HepG2 (cell line): ENCODE data around the gene STYX. TPM values are rescaled to one million over a fixed set of nuclear protein-coding genes. Genes with fewer than 3 reads are reported as not detected.

Source experiments
- AFF4 ChIP-seq: sonication (generic); formaldehyde crosslinking; IDR thresholded peaks from 2 replicates; pipeline ENCODE4 v1.4.0; 2020; ENCODE audit warnings: missing genetic modification reagents
- ATF3 ChIP-seq: sonication (generic); formaldehyde crosslinking; IDR thresholded peaks from 2 replicates; pipeline ENCODE4 v1.4.0; 2020; ENCODE audit warnings: missing genetic modification reagents
- BRCA1 ChIP-seq: sonication (generic); formaldehyde crosslinking; IDR thresholded peaks from 2 replicates; pipeline ENCODE4 v1.4.0; 2020; ENCODE audit warnings: missing genetic modification reagents
- CHCHD3 ChIP-seq: sonication (generic); formaldehyde crosslinking; IDR thresholded peaks from 2 replicates; pipeline ENCODE4 v1.8.0; 2022; ENCODE audit warnings: mild to moderate bottlenecking, missing genetic modification reagents, moderate library complexity
- ELF4 ChIP-seq: sonication (generic); formaldehyde crosslinking; IDR thresholded peaks from 2 replicates; pipeline ENCODE4 v1.5.0; 2020; ENCODE audit warnings: missing genetic modification reagents, mild to moderate bottlenecking, moderate library complexity, borderline replicate concordance
- GPN1 ChIP-seq: sonication (generic); formaldehyde crosslinking; IDR thresholded peaks from 2 replicates; pipeline ENCODE4 v1.5.1; 2020; ENCODE audit warnings: missing genetic modification reagents, borderline replicate concordance
- HIC2 ChIP-seq: sonication (generic); formaldehyde crosslinking; IDR thresholded peaks from 2 replicates; pipeline ENCODE4 v1.9.0; 2022; ENCODE audit warnings: low read depth, missing genetic modification reagents
- KAT2B ChIP-seq: fragments of 150-350 bp; IDR thresholded peaks from 2 replicates; pipeline ENCODE4 v1.6.1; 2014; ENCODE audit warnings: low read depth, low read length, borderline replicate concordance
- NR2F1 ChIP-seq, 2 experiments: fragments of 450-650 bp in 1 of 2; formaldehyde crosslinking in 1 of 2; IDR thresholded peaks; 2 replicates each; pipeline versions ENCODE4 v1.5.0 to v1.6.1; 2016 to 2020; ENCODE audit warnings: mild to moderate bottlenecking in 1 of 2, missing compliant biosample characterization in 1 of 2, missing genetic modification reagents in 1 of 2, moderate library complexity in 1 of 2
- PHF5A ChIP-seq: IDR thresholded peaks from one replicate; pipeline ENCODE4 v1.6.1; 2018; ENCODE audit warnings: low read depth, missing genetic modification reagents; ENCODE audit not compliant: unreplicated experiment
- RARA ChIP-seq: IDR thresholded peaks from 2 replicates; pipeline ENCODE4 v1.6.1; 2016; ENCODE audit warnings: missing genetic modification reagents, missing compliant biosample characterization
- SIN3B ChIP-seq: fragments of 150-350 bp; IDR thresholded peaks from 2 replicates; pipeline ENCODE4 v1.6.1; 2014; ENCODE audit warnings: low read length
- TFE3 ChIP-seq: IDR thresholded peaks from 2 replicates; pipeline ENCODE4 v1.6.1; 2016
- TMF1 ChIP-seq: sonication (generic); formaldehyde crosslinking; IDR thresholded peaks from 2 replicates; pipeline ENCODE4 v1.8.1; 2022; ENCODE audit warnings: low read depth, missing genetic modification reagents
- YEATS4 ChIP-seq: sonication (generic); formaldehyde crosslinking; IDR thresholded peaks from 2 replicates; pipeline ENCODE4 v1.4.0; 2020; ENCODE audit warnings: missing genetic modification reagents, borderline replicate concordance
- ZNF20 ChIP-seq: sonication (generic); formaldehyde crosslinking; IDR thresholded peaks from 2 replicates; pipeline ENCODE4 v1.4.0; 2020; ENCODE audit warnings: mild to moderate bottlenecking, moderate library complexity, missing genetic modification reagents
- ZNF556 ChIP-seq: sonication (generic); formaldehyde crosslinking; IDR thresholded peaks from 2 replicates; pipeline ENCODE4 v1.4.0; 2020; ENCODE audit warnings: mild to moderate bottlenecking, missing genetic modification reagents, borderline replicate concordance
- ZNF616 ChIP-seq: sonication (generic); formaldehyde crosslinking; IDR thresholded peaks from 2 replicates; pipeline ENCODE4 v1.5.0; 2020; ENCODE audit warnings: low read depth, mild to moderate bottlenecking, missing genetic modification reagents
- ZSCAN22 ChIP-seq: sonication (generic); formaldehyde crosslinking; IDR thresholded peaks from 2 replicates; pipeline ENCODE4 v1.4.0; 2020; ENCODE audit warnings: mild to moderate bottlenecking, missing genetic modification reagents
- ZSCAN31 ChIP-seq: sonication (generic); formaldehyde crosslinking; IDR thresholded peaks from 2 replicates; pipeline ENCODE4 v1.5.0; 2020; ENCODE audit warnings: low read depth, mild to moderate bottlenecking, missing genetic modification reagents
- polyA plus RNA-seq, 8 experiments: library from polyadenylated mRNA; depleted of rRNA in 3 of 8; stranded (reverse) in 7 of 8; unstranded in 1 of 8; fragments of >200 nt; fragmentation: Illumina TruSeq in 4 of 8; extraction: Trizol in 4 of 8; gene quantifications; 2 replicates each; pipeline versions ENCODE4 v1.2.1 to v1.2.3, GENCODE V29; 2011 to 2016; ENCODE audit warnings: low read depth in 4 of 8, missing spikeins in 1 of 8, mixed read lengths in 1 of 8; ENCODE audit not compliant: insufficient read depth in 1 of 8
- total RNA-seq, 5 experiments: library from RNA; depleted of rRNA; stranded (reverse); fragments of >200 nt; fragmentation: Illumina TruSeq; extraction: Trizol; gene quantifications; 2 replicates each; pipeline ENCODE4 v1.2.3, GENCODE V29; 2016; ENCODE audit warnings: low read depth in 1 of 5

Gene STYX
- total and polyA plus RNA-seq, 2 of the 13 experiments (the other 11 are each of a cell fraction or from before 2014, with no cell fraction given): 6.6 to 10.9 TPM

GRCh38 chr14:52791223-52792096 is 61.5 kb downstream of the STYX start, which contains the start of gene GNPNAT1 (continued):
- TF ChIP-seq AFF4 (CRISPR knock-in tag) (no peak; the same call in 1 of the 2 replicates), SIN3B (no peak), ZSCAN31 (CRISPR knock-in tag) (peak; percentile 79), RARA (CRISPR knock-in tag) (peak; percentile 54), TMF1 (CRISPR knock-in tag) (peak; percentile 95; the same call in 1 of the 2 replicates), CHCHD3 (CRISPR knock-in tag) (peak; percentile 98), HIC2 (CRISPR knock-in tag) (peak; percentile 65), ZNF556 (CRISPR knock-in tag) (peak; percentile 83; the same call in 1 of the 2 replicates), NR2F1 (CRISPR knock-in tag; IDR thresholded peaks at IDR 0.05) (0 out of 4 replicates have a peak, but pooled peaks of 1 of the 2 experiments have one; percentile 9), GPN1 (CRISPR knock-in tag) (0 out of 2 replicates have a peak, but pooled peaks have one; percentile 51), ELF4 (CRISPR knock-in tag) (peak; percentile 41; the same call in 1 of the 2 replicates), ATF3 (CRISPR knock-in tag) (peak; percentile 59), ZSCAN22 (CRISPR knock-in tag) (no peak), TFE3 (CRISPR knock-in tag) (no peak; the same call in 1 of the 2 replicates), YEATS4 (CRISPR knock-in tag) (peak; percentile 91), BRCA1 (CRISPR knock-in tag) (no peak), PHF5A (no peak), ZNF616 (no peak; the same call in 1 of the 2 replicates), KAT2B (no peak), ZNF20 (CRISPR knock-in tag) (peak; percentile 74; the same call in 1 of the 2 replicates)
